Thyroid gland (tissue), 4 donors: ENCODE measurements around the gene PRKAR2B. TPM values are rescaled to one million over a fixed set of nuclear protein-coding genes. Genes with fewer than 3 reads are reported as not detected.

Experiments
- DNase-seq, 2 donors: peaks; one replicate each; pipeline ENCODE4 v3.0.0-alpha.2; 2019
- H3K27ac ChIP-seq, 3 donors: fragments of 200-600 bp; sonication (generic); 1 replicate in 2 of 3; 2 replicates in 1 of 3; pipeline ENCODE4 v1.5.1; 2016 to 2019; ENCODE audit warnings: mild to moderate bottlenecking in 1 of 3, moderate library complexity in 1 of 3
- H3K27me3 ChIP-seq: fragments of 200-600 bp; sonication (generic); one replicate; pipeline ENCODE4 v1.5.1; 2019
- H3K36me3 ChIP-seq, 2 donors: fragments of 200-600 bp; sonication (generic); one replicate each; pipeline ENCODE4 v1.5.1; 2016 to 2019
- H3K4me1 ChIP-seq, 2 donors: fragments of 200-600 bp; sonication (generic); one replicate each; pipeline ENCODE4 v1.5.1; 2017 to 2019
- H3K4me3 ChIP-seq, 3 donors: fragments of 200-600 bp; sonication (generic); replicated peaks in 1 of 3; 1 replicate in 2 of 3; 2 replicates in 1 of 3; pipeline ENCODE4 v1.5.1; 2016; ENCODE audit warnings: mild to moderate bottlenecking in 1 of 3
- H3K9me3 ChIP-seq: fragments of 200-600 bp; sonication (generic); one replicate; pipeline ENCODE4 v1.5.1; 2017
- CTCF ChIP-seq, 6 experiments: fragments of 200-600 bp in 3 of 6; fragments of 450-650 bp in 3 of 6; sonication (generic) in 3 of 6; IDR thresholded peaks; one replicate each; pipeline ENCODE4 v1.5.1; 2016 to 2019; ENCODE audit warnings: antibody characterized with exemption in 6 of 6, mild to moderate bottlenecking in 2 of 6, inconsistent platforms in 1 of 6, moderate library complexity in 1 of 6
- POLR2A ChIP-seq, 2 donors: fragments of 450-650 bp; IDR thresholded peaks; one replicate each; pipeline ENCODE4 v1.6.1; 2017; ENCODE audit warnings: antibody characterized with exemption in 2 of 2, mild to moderate bottlenecking in 2 of 2, moderate library complexity in 1 of 2
- WGBS, 2 donors: methylation state at CpG; one replicate each; pipeline ENCODE4 v1.1.5; 2017; 5-methylcytosine and 5-hydroxymethylcytosine counted together
- intact Hi-C: fragments of 100-400 bp; cut with DNase I; formaldehyde crosslinking; loops from one replicate; pipeline ENCODE4 v1.15.1; 2023
- total RNA-seq, 4 donors: library from RNA; depleted of rRNA; stranded (reverse); fragments of >200 nt; gene quantifications; one replicate each; pipeline ENCODE4 v1.2.3, GENCODE V29; 2016

PRKAR2B gene
- total RNA-seq, 4 donors from 2014 or later = 5.1 to 9.0 (median 6.5) TPM

- WGBS, 2 donors = no CpG with 5 or more reads among the region's 1 CpG
- no peak for TF ChIP-seq CTCF (IDR thresholded peaks at IDR 0.05)
- no peak for TF ChIP-seq POLR2A (IDR thresholded peaks at IDR 0.05)
- no peak for DNase-seq
Observed at GRCh38 chr7:107111196-107111595, 66.7 kb downstream of the PRKAR2B start.

GRCh38 chr7:107113866-107114265 lies 69.4 kb downstream of the PRKAR2B start:
- TF ChIP-seq POLR2A (IDR thresholded peaks at IDR 0.05) = no peak
- no peak for TF ChIP-seq CTCF (IDR thresholded peaks at IDR 0.05)
- Histone ChIP-seq H3K27me3 (no peaks in the 10 kb centered on the region), H3K27ac (no peak overlapping the region), H3K4me1 (peaks cover 7 to 9% of the 10 kb centered on the region in 2 donors), H3K9me3 (no peaks in the 10 kb centered on the region), H3K4me3 (no peak overlapping the region), H3K36me3 (no peaks in the 10 kb centered on the region)
- intact Hi-C loops = no loop called here
- no peak for DNase-seq
- 79 to 88% methylated on average over 5 of the region's 5 CpGs for WGBS, 2 donors

More at GRCh38 chr7:107111196-107111595, 66.7 kb downstream of the PRKAR2B start:
- no peaks in the 10 kb centered on the region for H3K4me1 ChIP-seq
- no peak overlapping the region for H3K27ac ChIP-seq
- intact Hi-C loops = no loop called here
- H3K36me3 ChIP-seq = no peaks in the 10 kb centered on the region
- no peaks in the 10 kb centered on the region for H3K27me3 ChIP-seq
- no peak overlapping the region for H3K4me3 ChIP-seq
- H3K9me3 ChIP-seq = no peaks in the 10 kb centered on the region

GRCh38 chr7:107115114-107115513 lies 70.6 kb downstream of the PRKAR2B start:
- no peaks in the 10 kb centered on the region for H3K9me3 ChIP-seq
- no peaks in the 10 kb centered on the region for H3K36me3 ChIP-seq
- H3K27ac ChIP-seq = no peak overlapping the region
- intact Hi-C loops = no loop called here
- WGBS, 2 donors = 83 to 86% methylated on average over 3 of the region's 3 CpGs
- DNase-seq = no peak
- no peaks in the 10 kb centered on the region for H3K27me3 ChIP-seq
- H3K4me3 ChIP-seq = no peak overlapping the region
- TF ChIP-seq POLR2A (IDR thresholded peaks at IDR 0.05) (no peak), CTCF (IDR thresholded peaks at IDR 0.05) (no peak)
- H3K4me1 ChIP-seq = peaks cover 16% of the 10 kb centered on the region in 2 donors

- no peaks in the 10 kb centered on the region for H3K9me3 ChIP-seq
- 90 to 95% methylated on average over 7 of the region's 7 CpGs for WGBS, 2 donors
- no peaks in the 10 kb centered on the region for H3K36me3 ChIP-seq
- H3K4me3 ChIP-seq = no peak overlapping the region
- TF ChIP-seq CTCF (IDR thresholded peaks at IDR 0.05) = no peak
- no peak for TF ChIP-seq POLR2A (IDR thresholded peaks at IDR 0.05)
- DNase-seq = no peak
- H3K27ac ChIP-seq = no peak overlapping the region
- H3K4me1 ChIP-seq = peaks cover 16% of the 10 kb centered on the region in 2 donors
- no peaks in the 10 kb centered on the region for H3K27me3 ChIP-seq
- intact Hi-C loops = no loop called here
Observed at GRCh38 chr7:107115762-107116540, 71.4 kb downstream of the PRKAR2B start.

- TF ChIP-seq CTCF (IDR thresholded peaks at IDR 0.05) (no peak), POLR2A (IDR thresholded peaks at IDR 0.05) (no peak)
- WGBS, 2 donors = 17 to 25% methylated on average over 5 of the region's 5 CpGs
- Histone ChIP-seq H3K27me3 (no peaks in the 10 kb centered on the region), H3K4me3 (no peak overlapping the region), H3K36me3 (no peaks in the 10 kb centered on the region), H3K27ac (no peak overlapping the region), H3K4me1 (peaks cover 16% of the 10 kb centered on the region in 2 donors), H3K9me3 (no peaks in the 10 kb centered on the region)
- no peak for DNase-seq
- intact Hi-C loops = no loop called here
Observed at GRCh38 chr7:107118109-107118900, 73.8 kb downstream of the PRKAR2B start.
